ENCODE results near the gene MFAP5.
"Not testable (repeated sequence)": the region's sequence is repeated elsewhere in the genome, so short reads cannot be mapped to it uniquely, and the experiment has no call there.

Gene MFAP5

DNA sequence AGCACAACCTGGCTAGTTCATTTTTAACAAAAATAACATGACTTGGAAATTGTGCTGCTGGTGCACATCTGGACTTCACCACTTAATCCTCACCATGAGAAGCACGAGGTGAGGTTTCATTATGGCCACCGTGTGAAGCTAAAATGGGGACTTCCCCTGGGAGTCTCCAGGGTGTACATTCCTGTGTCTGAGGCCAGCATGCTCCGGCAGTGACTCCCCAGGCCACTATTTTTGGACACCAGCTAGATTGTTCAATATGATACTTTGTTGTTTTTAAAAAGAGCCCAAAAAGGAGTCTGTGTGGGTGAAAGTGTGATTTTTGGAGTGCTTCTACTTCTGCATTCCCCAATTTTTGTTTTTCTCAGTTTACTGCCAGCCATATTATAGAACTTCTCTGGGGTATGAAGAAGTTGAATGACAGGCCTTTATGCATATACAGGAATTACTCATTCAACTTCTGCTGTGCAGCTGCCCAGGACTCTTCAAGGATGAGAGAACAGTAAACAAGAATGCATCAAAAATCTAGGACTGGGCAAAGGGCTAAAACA, 33.1 kb downstream of the MFAP5 start:
- TF ChIP-seq ZFP30 (CRISPR knock-in tag; IDR thresholded peaks at IDR 0.05) (no peak), ZNF8 (CRISPR knock-in tag; IDR thresholded peaks at IDR 0.05) (no peak), CSDC2 (CRISPR knock-in tag; IDR thresholded peaks at IDR 0.05) (no peak), SNAI2 (CRISPR knock-in tag; IDR thresholded peaks at IDR 0.05) (no peak), ESRRG (CRISPR knock-in tag; IDR thresholded peaks at IDR 0.05) (no peak), ISL1 (CRISPR knock-in tag; IDR thresholded peaks at IDR 0.05) (no peak)
- no peak for ATAC-seq

DNA sequence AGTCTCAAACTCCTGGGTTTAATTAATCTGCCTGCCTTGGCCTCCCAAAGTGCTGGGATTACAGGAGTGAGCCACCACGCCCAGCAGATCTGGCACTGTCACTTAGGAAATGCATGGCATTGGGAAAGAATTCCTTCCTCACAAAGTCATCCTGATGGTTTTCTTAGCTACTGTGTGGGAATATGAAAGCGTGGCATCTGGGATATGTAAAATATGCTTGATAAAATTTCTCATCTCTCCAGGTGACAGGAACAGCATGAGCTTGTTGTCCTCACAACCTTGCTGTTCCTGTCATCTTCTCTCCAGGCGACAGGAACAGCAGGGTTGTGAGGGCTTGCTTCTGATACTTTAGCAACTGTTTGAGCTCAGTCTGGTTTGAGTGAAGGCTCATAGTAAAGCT, 33.9 kb downstream of the MFAP5 start:
- TF ChIP-seq, protein P1, sequence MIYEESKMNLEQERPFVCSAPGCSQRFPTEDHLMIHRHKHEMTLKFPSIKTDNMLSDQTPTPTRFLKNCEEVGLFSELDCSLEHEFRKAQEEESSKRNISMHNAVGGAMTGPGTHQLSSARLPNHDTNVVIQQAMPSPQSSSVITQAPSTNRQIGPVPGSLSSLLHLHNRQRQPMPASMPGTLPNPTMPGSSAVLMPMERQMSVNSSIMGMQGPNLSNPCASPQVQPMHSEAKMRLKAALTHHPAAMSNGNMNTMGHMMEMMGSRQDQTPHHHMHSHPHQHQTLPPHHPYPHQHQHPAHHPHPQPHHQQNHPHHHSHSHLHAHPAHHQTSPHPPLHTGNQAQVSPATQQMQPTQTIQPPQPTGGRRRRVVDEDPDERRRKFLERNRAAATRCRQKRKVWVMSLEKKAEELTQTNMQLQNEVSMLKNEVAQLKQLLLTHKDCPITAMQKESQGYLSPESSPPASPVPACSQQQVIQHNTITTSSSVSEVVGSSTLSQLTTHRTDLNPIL (CRISPR knock-in tag; IDR thresholded peaks at IDR 0.05; ENCODE audit: low read depth) = no peak
- TF ChIP-seq ZNF565 (CRISPR knock-in tag; conservative IDR thresholded peaks at IDR 0.05; ENCODE audit: low read depth) (no peak), SNAI2 (CRISPR knock-in tag; IDR thresholded peaks at IDR 0.05) (no peak), OSR1 (CRISPR knock-in tag; IDR thresholded peaks at IDR 0.05) (no peak), GLIS3 (CRISPR knock-in tag; IDR thresholded peaks at IDR 0.05) (no peak), ZC3H10 (CRISPR knock-in tag; IDR thresholded peaks at IDR 0.05) (no peak), ZNF70 (CRISPR knock-in tag; IDR thresholded peaks at IDR 0.05) (no peak), TCF4 (CRISPR knock-in tag; IDR thresholded peaks at IDR 0.05; ENCODE audit: borderline replicate concordance) (no peak), ZFP3 (CRISPR knock-in tag; IDR thresholded peaks at IDR 0.05) (no peak), ARNTL (CRISPR knock-in tag; IDR thresholded peaks at IDR 0.05; ENCODE audit: borderline replicate concordance, low read depth) (no peak), PPARA (CRISPR knock-in tag; IDR thresholded peaks at IDR 0.05; ENCODE audit: borderline replicate concordance) (no peak), ESRRG (CRISPR knock-in tag; IDR thresholded peaks at IDR 0.05) (no peak), RARB (CRISPR knock-in tag; IDR thresholded peaks at IDR 0.05) (no peak)
- TF ChIP-seq, protein P2, sequence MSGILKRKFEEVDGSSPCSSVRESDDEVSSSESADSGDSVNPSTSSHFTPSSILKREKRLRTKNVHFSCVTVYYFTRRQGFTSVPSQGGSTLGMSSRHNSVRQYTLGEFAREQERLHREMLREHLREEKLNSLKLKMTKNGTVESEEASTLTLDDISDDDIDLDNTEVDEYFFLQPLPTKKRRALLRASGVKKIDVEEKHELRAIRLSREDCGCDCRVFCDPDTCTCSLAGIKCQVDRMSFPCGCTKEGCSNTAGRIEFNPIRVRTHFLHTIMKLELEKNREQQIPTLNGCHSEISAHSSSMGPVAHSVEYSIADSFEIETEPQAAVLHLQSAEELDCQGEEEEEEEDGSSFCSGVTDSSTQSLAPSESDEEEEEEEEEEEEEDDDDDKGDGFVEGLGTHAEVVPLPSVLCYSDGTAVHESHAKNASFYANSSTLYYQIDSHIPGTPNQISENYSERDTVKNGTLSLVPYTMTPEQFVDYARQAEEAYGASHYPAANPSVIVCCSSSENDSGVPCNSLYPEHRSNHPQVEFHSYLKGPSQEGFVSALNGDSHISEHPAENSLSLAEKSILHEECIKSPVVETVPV (CRISPR knock-in tag; IDR thresholded peaks at IDR 0.05) = no peak
- TF ChIP-seq, protein P3, sequence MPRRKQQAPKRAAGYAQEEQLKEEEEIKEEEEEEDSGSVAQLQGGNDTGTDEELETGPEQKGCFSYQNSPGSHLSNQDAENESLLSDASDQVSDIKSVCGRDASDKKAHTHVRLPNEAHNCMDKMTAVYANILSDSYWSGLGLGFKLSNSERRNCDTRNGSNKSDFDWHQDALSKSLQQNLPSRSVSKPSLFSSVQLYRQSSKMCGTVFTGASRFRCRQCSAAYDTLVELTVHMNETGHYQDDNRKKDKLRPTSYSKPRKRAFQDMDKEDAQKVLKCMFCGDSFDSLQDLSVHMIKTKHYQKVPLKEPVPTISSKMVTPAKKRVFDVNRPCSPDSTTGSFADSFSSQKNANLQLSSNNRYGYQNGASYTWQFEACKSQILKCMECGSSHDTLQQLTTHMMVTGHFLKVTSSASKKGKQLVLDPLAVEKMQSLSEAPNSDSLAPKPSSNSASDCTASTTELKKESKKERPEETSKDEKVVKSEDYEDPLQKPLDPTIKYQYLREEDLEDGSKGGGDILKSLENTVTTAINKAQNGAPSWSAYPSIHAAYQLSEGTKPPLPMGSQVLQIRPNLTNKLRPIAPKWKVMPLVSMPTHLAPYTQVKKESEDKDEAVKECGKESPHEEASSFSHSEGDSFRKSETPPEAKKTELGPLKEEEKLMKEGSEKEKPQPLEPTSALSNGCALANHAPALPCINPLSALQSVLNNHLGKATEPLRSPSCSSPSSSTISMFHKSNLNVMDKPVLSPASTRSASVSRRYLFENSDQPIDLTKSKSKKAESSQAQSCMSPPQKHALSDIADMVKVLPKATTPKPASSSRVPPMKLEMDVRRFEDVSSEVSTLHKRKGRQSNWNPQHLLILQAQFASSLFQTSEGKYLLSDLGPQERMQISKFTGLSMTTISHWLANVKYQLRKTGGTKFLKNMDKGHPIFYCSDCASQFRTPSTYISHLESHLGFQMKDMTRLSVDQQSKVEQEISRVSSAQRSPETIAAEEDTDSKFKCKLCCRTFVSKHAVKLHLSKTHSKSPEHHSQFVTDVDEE (CRISPR knock-in tag; IDR thresholded peaks at IDR 0.05) = no peak
- ATAC-seq = no peak

DNA sequence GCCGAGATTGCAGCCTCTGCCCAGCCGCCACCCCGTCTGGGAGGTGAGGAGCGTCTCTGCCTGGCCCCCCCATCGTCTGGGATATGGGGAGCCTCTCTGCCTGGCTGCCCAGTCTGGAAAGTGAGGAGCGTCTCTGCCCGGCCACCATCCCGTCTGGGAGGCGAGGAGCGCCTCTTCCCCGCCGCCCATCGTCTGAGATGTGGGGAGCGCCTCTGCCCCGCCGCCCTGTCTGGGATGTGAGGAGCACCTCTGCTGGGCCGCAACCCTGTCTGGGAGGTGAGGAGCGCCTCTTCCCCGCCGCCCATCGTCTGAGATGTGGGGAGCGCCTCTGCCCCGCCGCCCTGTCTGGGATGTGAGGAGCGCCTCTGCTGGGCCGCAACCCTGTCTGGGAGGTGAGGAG, 37.9 kb downstream of the MFAP5 start:
- ATAC-seq = not testable (repeated sequence)

DNA sequence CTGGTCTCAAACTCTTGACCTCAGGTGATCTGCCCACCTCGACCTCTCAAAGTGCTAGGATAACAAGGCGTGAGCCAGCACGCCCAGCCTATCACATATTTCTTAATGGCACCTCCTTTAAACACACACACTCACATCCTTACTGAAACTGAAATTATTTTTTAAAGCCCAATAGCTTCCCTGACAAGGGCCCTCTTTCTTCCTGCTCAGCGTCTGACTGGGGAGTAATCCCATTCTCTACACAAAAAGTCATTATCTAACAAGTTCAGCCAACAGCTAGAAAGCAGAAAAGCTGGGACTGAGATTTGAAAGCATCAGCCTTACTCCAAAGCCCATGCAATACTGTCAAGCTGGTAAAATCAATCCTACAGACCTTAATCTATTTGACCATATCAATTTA, 40.0 kb downstream of the MFAP5 start:
- TF ChIP-seq ZFP3 (CRISPR knock-in tag; IDR thresholded peaks at IDR 0.05) (no peak), CSDC2 (CRISPR knock-in tag; IDR thresholded peaks at IDR 0.05) (no peak), ZNF70 (CRISPR knock-in tag; IDR thresholded peaks at IDR 0.05) (no peak), ZNF565 (CRISPR knock-in tag; conservative IDR thresholded peaks at IDR 0.05; ENCODE audit: low read depth) (no peak), ARNTL (CRISPR knock-in tag; IDR thresholded peaks at IDR 0.05; ENCODE audit: borderline replicate concordance, low read depth) (no peak), ZC3H10 (CRISPR knock-in tag; IDR thresholded peaks at IDR 0.05) (no peak), ESRRG (CRISPR knock-in tag; IDR thresholded peaks at IDR 0.05) (no peak), RARB (CRISPR knock-in tag; IDR thresholded peaks at IDR 0.05) (no peak), SNAI2 (CRISPR knock-in tag; IDR thresholded peaks at IDR 0.05) (no peak), ISL1 (CRISPR knock-in tag; IDR thresholded peaks at IDR 0.05) (no peak), PPARA (CRISPR knock-in tag; IDR thresholded peaks at IDR 0.05; ENCODE audit: borderline replicate concordance) (no peak)
- TF ChIP-seq, protein P3 (CRISPR knock-in tag; IDR thresholded peaks at IDR 0.05) = no peak
- TF ChIP-seq, protein P4, sequence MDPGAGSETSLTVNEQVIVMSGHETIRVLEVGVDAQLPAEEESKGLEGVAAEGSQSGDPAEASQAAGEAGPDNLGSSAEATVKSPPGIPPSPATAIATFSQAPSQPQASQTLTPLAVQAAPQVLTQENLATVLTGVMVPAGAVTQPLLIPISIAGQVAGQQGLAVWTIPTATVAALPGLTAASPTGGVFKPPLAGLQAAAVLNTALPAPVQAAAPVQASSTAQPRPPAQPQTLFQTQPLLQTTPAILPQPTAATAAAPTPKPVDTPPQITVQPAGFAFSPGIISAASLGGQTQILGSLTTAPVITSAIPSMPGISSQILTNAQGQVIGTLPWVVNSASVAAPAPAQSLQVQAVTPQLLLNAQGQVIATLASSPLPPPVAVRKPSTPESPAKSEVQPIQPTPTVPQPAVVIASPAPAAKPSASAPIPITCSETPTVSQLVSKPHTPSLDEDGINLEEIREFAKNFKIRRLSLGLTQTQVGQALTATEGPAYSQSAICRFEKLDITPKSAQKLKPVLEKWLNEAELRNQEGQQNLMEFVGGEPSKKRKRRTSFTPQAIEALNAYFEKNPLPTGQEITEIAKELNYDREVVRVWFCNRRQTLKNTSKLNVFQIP (CRISPR knock-in tag; IDR thresholded peaks at IDR 0.05; ENCODE audit: borderline replicate concordance, low read depth) = no peak
- no peak for ATAC-seq

Measured in SK-N-SH treated with all-trans-retinoic acid at 6 μM for 48 hours (cell line).